OCI-LY1 (cell line): Measurements from ENCODE around the gene SFT2D1.

ENCODE experiments used
- EZH2 ChIP-seq: fragments of 200-600 bp; sonication (generic), shearing (Covaris generic); IDR thresholded peaks from 2 replicates; pipeline ENCODE4 v1.8.0; 2017; ENCODE audit warnings: borderline replicate concordance, mixed run types, mild to moderate bottlenecking, antibody characterized with exemption, low read length, moderate library complexity, mixed read lengths
- TF ChIP-seq, protein P1 (sequence below): fragments of 200-600 bp; sonication (generic), shearing (Covaris generic); IDR thresholded peaks from 2 replicates; pipeline ENCODE4 v1.5.1; 2017; ENCODE audit warnings: mild to moderate bottlenecking, antibody characterized with exemption, low read length, moderate library complexity, mixed read lengths

DNA sequence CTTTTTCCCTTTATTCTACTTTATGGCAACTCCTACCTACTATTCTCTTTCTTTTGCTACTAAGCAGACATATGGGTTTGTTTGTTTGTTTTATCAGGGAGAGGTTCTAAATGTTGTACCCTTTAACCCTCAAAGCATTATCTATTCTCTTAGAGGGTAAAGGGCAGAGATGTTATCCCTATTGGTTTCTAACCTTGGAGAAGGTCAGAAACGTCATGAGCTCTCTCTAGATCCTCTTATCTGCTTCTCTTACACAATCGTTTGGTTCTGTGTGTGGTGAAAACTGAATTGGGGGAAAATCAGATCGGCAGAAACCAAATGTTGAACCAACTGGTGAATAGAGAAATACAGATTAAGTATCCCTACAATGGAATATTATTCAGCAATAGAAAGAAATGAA, 46.8 kb upstream of the SFT2D1 start:
- TF ChIP-seq, protein P1, sequence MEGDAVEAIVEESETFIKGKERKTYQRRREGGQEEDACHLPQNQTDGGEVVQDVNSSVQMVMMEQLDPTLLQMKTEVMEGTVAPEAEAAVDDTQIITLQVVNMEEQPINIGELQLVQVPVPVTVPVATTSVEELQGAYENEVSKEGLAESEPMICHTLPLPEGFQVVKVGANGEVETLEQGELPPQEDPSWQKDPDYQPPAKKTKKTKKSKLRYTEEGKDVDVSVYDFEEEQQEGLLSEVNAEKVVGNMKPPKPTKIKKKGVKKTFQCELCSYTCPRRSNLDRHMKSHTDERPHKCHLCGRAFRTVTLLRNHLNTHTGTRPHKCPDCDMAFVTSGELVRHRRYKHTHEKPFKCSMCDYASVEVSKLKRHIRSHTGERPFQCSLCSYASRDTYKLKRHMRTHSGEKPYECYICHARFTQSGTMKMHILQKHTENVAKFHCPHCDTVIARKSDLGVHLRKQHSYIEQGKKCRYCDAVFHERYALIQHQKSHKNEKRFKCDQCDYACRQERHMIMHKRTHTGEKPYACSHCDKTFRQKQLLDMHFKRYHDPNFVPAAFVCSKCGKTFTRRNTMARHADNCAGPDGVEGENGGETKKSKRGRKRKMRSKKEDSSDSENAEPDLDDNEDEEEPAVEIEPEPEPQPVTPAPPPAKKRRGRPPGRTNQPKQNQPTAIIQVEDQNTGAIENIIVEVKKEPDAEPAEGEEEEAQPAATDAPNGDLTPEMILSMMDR = no peak
- no peak for TF ChIP-seq EZH2
